ENCODE results near the gene ASTN2.
A peak's percentile ranks its signal among the peaks of the same experiment; 100 is the strongest.

The ASTN2 gene

GRCh38 chr9:116774421-116775180, 640.3 kb downstream of the ASTN2 start:
- no peak for DNase-seq (ENCODE audit: low read depth in 2 of 3, low spot score in 2 of 3)

GRCh38 chr9:116767219-116767618, 647.6 kb downstream of the ASTN2 start:
- no peak for DNase-seq (ENCODE audit: low read depth in 2 of 3, low spot score in 2 of 3)

- DNase-seq (ENCODE audit: low read depth in 2 of 3, low spot score in 2 of 3): no peak
These were observed 649.8 kb downstream of the ASTN2 start for GRCh38 chr9:116765011-116765410.

GRCh38 chr9:116763770-116764169, 651.1 kb downstream of the ASTN2 start:
- no peak for DNase-seq (ENCODE audit: low read depth in 2 of 3, low spot score in 2 of 3)

- no peak for DNase-seq (ENCODE audit: low read depth in 2 of 3, low spot score in 2 of 3)
These were observed 654.2 kb downstream of the ASTN2 start for GRCh38 chr9:116760636-116761035.

GRCh38 chr9:116757030-116757429, 657.8 kb downstream of the ASTN2 start:
- no peak for DNase-seq (ENCODE audit: low read depth in 2 of 3, low spot score in 2 of 3)

GRCh38 chr9:116753389-116753788, 661.5 kb downstream of the ASTN2 start:
- no peak for DNase-seq (ENCODE audit: low read depth in 2 of 3, low spot score in 2 of 3)

- no peak for DNase-seq (ENCODE audit: low read depth in 2 of 3, low spot score in 2 of 3)
These were observed 664.3 kb downstream of the ASTN2 start for GRCh38 chr9:116750510-116750909.

GRCh38 chr9:116749772-116750171, 665.1 kb downstream of the ASTN2 start:
- no peak for DNase-seq (ENCODE audit: low read depth in 2 of 3, low spot score in 2 of 3)

GRCh38 chr9:116749176-116749575, 665.7 kb downstream of the ASTN2 start:
- DNase-seq (ENCODE audit: low read depth in 2 of 3, low spot score in 2 of 3): no peak

- DNase-seq (ENCODE audit: low read depth in 2 of 3, low spot score in 2 of 3): no peak
These were observed 673.1 kb downstream of the ASTN2 start for GRCh38 chr9:116741742-116742141.

- DNase-seq (ENCODE audit: low read depth in 2 of 3, low spot score in 2 of 3): no peak
These were observed 673.6 kb downstream of the ASTN2 start for GRCh38 chr9:116741086-116741740.

- DNase-seq (ENCODE audit: low read depth in 2 of 3, low spot score in 2 of 3): peak; percentile 13 to 44 (median 40)
These were observed 677.7 kb downstream of the ASTN2 start for GRCh38 chr9:116737152-116737546.

- no peak for DNase-seq (ENCODE audit: low read depth in 2 of 3, low spot score in 2 of 3)
These were observed 678.3 kb downstream of the ASTN2 start for GRCh38 chr9:116736399-116737151.

- no peak for DNase-seq (ENCODE audit: low read depth in 2 of 3, low spot score in 2 of 3)
These were observed 681.7 kb downstream of the ASTN2 start for GRCh38 chr9:116733010-116733641.

- no peak for DNase-seq (ENCODE audit: low read depth in 2 of 3, low spot score in 2 of 3)
These were observed 688.3 kb downstream of the ASTN2 start for GRCh38 chr9:116726602-116727001.

- DNase-seq (ENCODE audit: low read depth in 2 of 3, low spot score in 2 of 3): no peak
These were observed 690.7 kb downstream of the ASTN2 start for GRCh38 chr9:116724123-116724522.

GRCh38 chr9:116721944-116722343, 692.9 kb downstream of the ASTN2 start:
- DNase-seq (ENCODE audit: low read depth in 2 of 3, low spot score in 2 of 3): no peak

- no peak for DNase-seq (ENCODE audit: low read depth in 2 of 3, low spot score in 2 of 3)
These were observed 693.4 kb downstream of the ASTN2 start for GRCh38 chr9:116721411-116721810.

GRCh38 chr9:116720111-116720510, 694.7 kb downstream of the ASTN2 start:
- no peak for DNase-seq (ENCODE audit: low read depth in 2 of 3, low spot score in 2 of 3)

GRCh38 chr9:116718111-116718510, 696.7 kb downstream of the ASTN2 start:
- DNase-seq (ENCODE audit: low read depth in 2 of 3, low spot score in 2 of 3): no peak

GRCh38 chr9:116717150-116717549, 697.7 kb downstream of the ASTN2 start:
- no peak for DNase-seq (ENCODE audit: low read depth in 2 of 3, low spot score in 2 of 3)
